Spleen (tissue), 7 donors: ENCODE measurements around the gene PRH2.

Experiments
- POLR2A ChIP-seq, 3 donors: fragments of 450-650 bp; IDR thresholded peaks; one replicate each; pipeline ENCODE4 v1.5.1; 2017; ENCODE audit warnings: antibody characterized with exemption in 3 of 3, mild to moderate bottlenecking in 1 of 3
- TF ChIP-seq, protein P1 (sequence below), 11 experiments: fragments of 200-600 bp in 7 of 11; fragments of 450-650 bp in 4 of 11; sonication (generic) in 4 of 11; IDR thresholded peaks in 8 of 11; conservative IDR thresholded peaks in 3 of 11; 1 replicate in 7 of 11; 2 replicates in 4 of 11; pipeline versions ENCODE4 v1.4.0 to v1.8.0; 2016 to 2021; ENCODE audit warnings: antibody characterized with exemption in 11 of 11, inconsistent platforms in 4 of 11, mild to moderate bottlenecking in 1 of 11
- donor health status: DM: no; HTN: no; CAD: no; lungs with moderate emphysema.
- donor health status: DM: no; HTN: no; CAD: no.
- donor health status: DM: no; HTN: no; CAD: no.

DNA sequence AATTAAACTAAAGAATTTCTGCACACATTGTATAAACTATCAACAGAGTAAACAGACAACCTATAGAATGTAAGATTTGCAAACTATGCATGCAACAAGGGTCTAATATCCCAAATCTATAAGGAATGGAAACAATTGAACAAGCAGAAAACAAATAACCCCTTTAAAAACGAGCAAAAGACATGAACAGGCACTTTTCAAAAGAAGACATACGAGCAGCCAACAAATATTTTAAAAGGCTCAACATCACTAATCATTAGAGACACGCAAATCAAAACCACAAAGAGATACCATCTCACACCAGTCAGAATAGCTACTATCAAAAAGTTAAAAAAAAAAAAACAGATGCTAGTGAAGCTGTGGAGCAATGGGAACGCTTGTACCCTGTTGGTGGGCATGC, 24.4 kb upstream of the PRH2 start:
- TF ChIP-seq, protein P1, sequence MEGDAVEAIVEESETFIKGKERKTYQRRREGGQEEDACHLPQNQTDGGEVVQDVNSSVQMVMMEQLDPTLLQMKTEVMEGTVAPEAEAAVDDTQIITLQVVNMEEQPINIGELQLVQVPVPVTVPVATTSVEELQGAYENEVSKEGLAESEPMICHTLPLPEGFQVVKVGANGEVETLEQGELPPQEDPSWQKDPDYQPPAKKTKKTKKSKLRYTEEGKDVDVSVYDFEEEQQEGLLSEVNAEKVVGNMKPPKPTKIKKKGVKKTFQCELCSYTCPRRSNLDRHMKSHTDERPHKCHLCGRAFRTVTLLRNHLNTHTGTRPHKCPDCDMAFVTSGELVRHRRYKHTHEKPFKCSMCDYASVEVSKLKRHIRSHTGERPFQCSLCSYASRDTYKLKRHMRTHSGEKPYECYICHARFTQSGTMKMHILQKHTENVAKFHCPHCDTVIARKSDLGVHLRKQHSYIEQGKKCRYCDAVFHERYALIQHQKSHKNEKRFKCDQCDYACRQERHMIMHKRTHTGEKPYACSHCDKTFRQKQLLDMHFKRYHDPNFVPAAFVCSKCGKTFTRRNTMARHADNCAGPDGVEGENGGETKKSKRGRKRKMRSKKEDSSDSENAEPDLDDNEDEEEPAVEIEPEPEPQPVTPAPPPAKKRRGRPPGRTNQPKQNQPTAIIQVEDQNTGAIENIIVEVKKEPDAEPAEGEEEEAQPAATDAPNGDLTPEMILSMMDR (IDR thresholded peaks at IDR 0.05 in 8 of 11, conservative IDR thresholded peaks at IDR 0.05 in 3 of 11), result no peak
- TF ChIP-seq POLR2A (IDR thresholded peaks at IDR 0.05), result no peak
